ENCODE data around the gene MRPS27.
A peak's percentile ranks its signal among the peaks of the same experiment; 100 is the strongest.
"Not testable (repeated sequence)": the region's sequence is repeated elsewhere in the genome, so short reads cannot be mapped to it uniquely, and the experiment has no call there.

The MRPS27 gene

GRCh38 chr5:72325566-72326305 is 5.7 kb upstream of the MRPS27 start:
- DNase-seq = peak in 1 of 56 donors; percentile 15

GRCh38 chr5:72324189-72324825 is 4.3 kb upstream of the MRPS27 start:
- DNase-seq = no peak

- DNase-seq = peak in 8 of 56 donors; percentile 20 to 38 (median 28)
These were observed 535 bp downstream of the MRPS27 start for GRCh38 chr5:72319435-72319975.

GRCh38 chr5:72314571-72315172 is 5.4 kb downstream of the MRPS27 start:
- DNase-seq = peak in 2 of 56 donors; percentile 6 to 8

GRCh38 chr5:72313141-72313540 is 6.9 kb downstream of the MRPS27 start:
- no peak for DNase-seq

GRCh38 chr5:72308853-72309191 is 11.2 kb downstream of the MRPS27 start:
- DNase-seq = no peak

GRCh38 chr5:72307968-72308852 is 11.8 kb downstream of the MRPS27 start:
- DNase-seq = peak; percentile 75 to 99 (median 96)

GRCh38 chr5:72307573-72307967 is 12.5 kb downstream of the MRPS27 start:
- no peak for DNase-seq

- no peak for DNase-seq
These were observed 14.6 kb downstream of the MRPS27 start for GRCh38 chr5:72305194-72306142.

- no peak for DNase-seq
These were observed 17.9 kb downstream of the MRPS27 start for GRCh38 chr5:72302171-72302570.

- DNase-seq = no peak
These were observed 18.5 kb downstream of the MRPS27 start for GRCh38 chr5:72301557-72301956.

GRCh38 chr5:72300590-72301339 is 19.3 kb downstream of the MRPS27 start:
- no peak for DNase-seq

GRCh38 chr5:72298711-72299110 is 21.3 kb downstream of the MRPS27 start:
- no peak for DNase-seq

GRCh38 chr5:72298136-72298535 is 21.9 kb downstream of the MRPS27 start:
- DNase-seq = not testable (repeated sequence)

GRCh38 chr5:72296256-72296655 is 23.8 kb downstream of the MRPS27 start:
- DNase-seq = no peak

- DNase-seq = no peak
These were observed 24.5 kb downstream of the MRPS27 start for GRCh38 chr5:72295539-72295938.

GRCh38 chr5:72294473-72294872 is 25.6 kb downstream of the MRPS27 start:
- no peak for DNase-seq

- DNase-seq = no peak
These were observed 26.5 kb downstream of the MRPS27 start for GRCh38 chr5:72293495-72294055.

- no peak for DNase-seq
These were observed 27.6 kb downstream of the MRPS27 start for GRCh38 chr5:72292411-72292810.

Data from amygdala (tissue), 56 donors.